Prostate gland (tissue), 2 donors: ENCODE results near the gene VPS45.

Source experiments
- POLR2A ChIP-seq: fragments of 450-650 bp; IDR thresholded peaks from one replicate; pipeline ENCODE4 v1.6.1; 2016; ENCODE audit warnings: antibody characterized with exemption, mild to moderate bottlenecking
- TF ChIP-seq, protein P1 (sequence below), 4 experiments: fragments of 200-600 bp in 2 of 4; fragments of 450-650 bp in 2 of 4; sonication (generic) in 2 of 4; IDR thresholded peaks; 1 replicate in 3 of 4; 2 replicates in 1 of 4; pipeline ENCODE4 v1.5.1; 2016 to 2019; ENCODE audit warnings: antibody characterized with exemption in 4 of 4, mild to moderate bottlenecking in 2 of 4, moderate library complexity in 2 of 4

DNA sequence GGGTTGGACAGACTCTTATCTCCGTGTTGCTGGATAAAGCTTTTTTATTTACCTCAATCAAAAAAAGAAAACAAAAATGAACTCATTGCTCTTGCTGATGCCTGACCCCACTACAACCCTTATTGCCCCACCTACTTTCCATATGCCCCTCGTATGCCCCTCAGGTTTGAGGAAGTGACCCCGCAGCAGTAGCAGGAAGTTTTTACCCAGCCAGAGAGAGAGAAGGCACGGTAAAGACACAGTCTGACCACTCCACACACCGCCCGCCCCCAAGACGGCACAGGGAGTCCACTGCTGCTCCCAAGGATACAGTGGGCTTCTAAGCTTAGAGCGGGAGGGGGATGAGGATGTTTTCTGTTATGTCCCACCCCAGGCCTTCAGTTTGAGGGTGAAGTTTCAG, 92.0 kb downstream of the VPS45 start:
- TF ChIP-seq, protein P1, sequence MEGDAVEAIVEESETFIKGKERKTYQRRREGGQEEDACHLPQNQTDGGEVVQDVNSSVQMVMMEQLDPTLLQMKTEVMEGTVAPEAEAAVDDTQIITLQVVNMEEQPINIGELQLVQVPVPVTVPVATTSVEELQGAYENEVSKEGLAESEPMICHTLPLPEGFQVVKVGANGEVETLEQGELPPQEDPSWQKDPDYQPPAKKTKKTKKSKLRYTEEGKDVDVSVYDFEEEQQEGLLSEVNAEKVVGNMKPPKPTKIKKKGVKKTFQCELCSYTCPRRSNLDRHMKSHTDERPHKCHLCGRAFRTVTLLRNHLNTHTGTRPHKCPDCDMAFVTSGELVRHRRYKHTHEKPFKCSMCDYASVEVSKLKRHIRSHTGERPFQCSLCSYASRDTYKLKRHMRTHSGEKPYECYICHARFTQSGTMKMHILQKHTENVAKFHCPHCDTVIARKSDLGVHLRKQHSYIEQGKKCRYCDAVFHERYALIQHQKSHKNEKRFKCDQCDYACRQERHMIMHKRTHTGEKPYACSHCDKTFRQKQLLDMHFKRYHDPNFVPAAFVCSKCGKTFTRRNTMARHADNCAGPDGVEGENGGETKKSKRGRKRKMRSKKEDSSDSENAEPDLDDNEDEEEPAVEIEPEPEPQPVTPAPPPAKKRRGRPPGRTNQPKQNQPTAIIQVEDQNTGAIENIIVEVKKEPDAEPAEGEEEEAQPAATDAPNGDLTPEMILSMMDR (IDR thresholded peaks at IDR 0.05), result no peak
- TF ChIP-seq POLR2A, result no peak
